Vagina (tissue), 2 donors: ENCODE data around the gene CALN1.

ENCODE experiments used
- POLR2A ChIP-seq, 2 donors: fragments of 450-650 bp; IDR thresholded peaks; one replicate each; pipeline ENCODE4 v1.6.1; 2017; ENCODE audit warnings: antibody characterized with exemption in 2 of 2, mild to moderate bottlenecking in 2 of 2, moderate library complexity in 2 of 2
- TF ChIP-seq, protein P1 (sequence below), 3 experiments: fragments of 450-650 bp in 2 of 3; fragments of 200-600 bp in 1 of 3; sonication (generic) in 1 of 3; IDR thresholded peaks; one replicate each; pipeline ENCODE4 v1.5.1; 2017 to 2019; ENCODE audit warnings: antibody characterized with exemption in 3 of 3, mild to moderate bottlenecking in 2 of 3, moderate library complexity in 2 of 3

DNA sequence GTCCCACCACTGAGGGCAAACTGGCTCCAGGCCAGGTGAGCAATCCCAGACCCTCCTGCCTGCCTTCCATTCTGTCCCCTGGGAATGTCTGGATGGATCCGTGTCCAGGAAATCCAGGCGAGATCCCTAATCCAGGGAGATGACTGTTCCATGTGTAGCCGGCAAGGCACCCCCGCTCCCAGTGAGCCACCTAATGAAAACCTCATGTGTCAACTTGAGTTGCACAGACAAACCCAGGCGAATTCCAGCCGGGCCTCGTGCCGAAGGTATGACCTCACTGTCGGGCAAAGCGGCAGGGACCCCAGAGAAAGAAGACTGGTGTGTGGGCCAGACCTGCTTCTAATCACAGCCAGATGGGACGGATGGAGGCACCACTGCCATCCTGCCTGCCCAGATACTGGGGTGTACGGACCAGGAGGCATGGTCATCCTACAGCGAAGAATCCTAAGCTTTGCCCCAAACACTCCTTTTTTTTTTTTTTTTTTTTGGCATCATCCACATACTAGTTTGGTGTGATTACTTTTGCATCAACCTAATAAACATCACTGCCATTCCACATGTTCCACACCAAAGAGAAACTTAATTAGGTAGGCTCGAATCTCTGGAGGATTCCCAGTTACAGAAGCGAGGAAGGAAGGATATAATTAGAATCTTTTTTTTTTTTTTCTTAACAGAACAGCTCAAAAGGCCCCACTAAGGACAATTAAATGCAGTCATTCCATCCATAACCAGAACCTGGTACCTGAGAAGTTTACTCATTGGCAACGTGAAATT is 313.1 kb downstream of the CALN1 start:
- no peak for TF ChIP-seq POLR2A (IDR thresholded peaks at IDR 0.05)
- TF ChIP-seq, protein P1, sequence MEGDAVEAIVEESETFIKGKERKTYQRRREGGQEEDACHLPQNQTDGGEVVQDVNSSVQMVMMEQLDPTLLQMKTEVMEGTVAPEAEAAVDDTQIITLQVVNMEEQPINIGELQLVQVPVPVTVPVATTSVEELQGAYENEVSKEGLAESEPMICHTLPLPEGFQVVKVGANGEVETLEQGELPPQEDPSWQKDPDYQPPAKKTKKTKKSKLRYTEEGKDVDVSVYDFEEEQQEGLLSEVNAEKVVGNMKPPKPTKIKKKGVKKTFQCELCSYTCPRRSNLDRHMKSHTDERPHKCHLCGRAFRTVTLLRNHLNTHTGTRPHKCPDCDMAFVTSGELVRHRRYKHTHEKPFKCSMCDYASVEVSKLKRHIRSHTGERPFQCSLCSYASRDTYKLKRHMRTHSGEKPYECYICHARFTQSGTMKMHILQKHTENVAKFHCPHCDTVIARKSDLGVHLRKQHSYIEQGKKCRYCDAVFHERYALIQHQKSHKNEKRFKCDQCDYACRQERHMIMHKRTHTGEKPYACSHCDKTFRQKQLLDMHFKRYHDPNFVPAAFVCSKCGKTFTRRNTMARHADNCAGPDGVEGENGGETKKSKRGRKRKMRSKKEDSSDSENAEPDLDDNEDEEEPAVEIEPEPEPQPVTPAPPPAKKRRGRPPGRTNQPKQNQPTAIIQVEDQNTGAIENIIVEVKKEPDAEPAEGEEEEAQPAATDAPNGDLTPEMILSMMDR (IDR thresholded peaks at IDR 0.05) = no peak
